ENCODE data around the gene PDXK. TPM values are rescaled to one million over a fixed set of nuclear protein-coding genes. Genes with fewer than 3 reads are reported as not detected.

The PDXK gene
- total RNA-seq, 2 donors from 2014 or later, result 155 to 188 TPM

DNA sequence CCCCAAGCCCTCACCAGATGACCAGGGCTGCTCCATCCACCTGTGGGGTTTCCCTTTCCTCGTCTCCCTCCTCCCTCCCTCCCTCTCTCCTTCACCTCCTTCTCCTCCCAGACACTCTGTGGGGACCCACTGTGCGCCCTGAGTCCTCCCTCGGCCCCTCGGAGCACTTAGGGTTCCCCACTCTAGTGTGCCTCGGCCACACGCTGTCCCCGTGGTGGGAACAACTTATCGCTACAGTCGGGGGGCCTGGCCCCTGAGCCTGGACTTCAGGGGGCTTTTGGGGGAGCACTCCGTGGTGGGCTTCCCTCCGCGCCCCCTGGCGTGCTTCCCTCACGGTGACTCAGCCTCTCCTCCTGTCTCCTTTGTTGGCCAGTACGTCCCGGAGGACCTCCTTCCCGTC, 29.7 kb downstream of the PDXK start:
- no peak overlapping the region for H3K4me3 ChIP-seq
- H3K9ac ChIP-seq (ENCODE audit: low read depth in 2 of 2, low read length in 2 of 2), result no peak overlapping the region
- intact Hi-C loops (cut with DNase I), result no loop called here
- DNase-seq, result no peak
- H3K27ac ChIP-seq, result no peak overlapping the region
- peaks cover 4% of the 10 kb centered on the region for H3K36me3 ChIP-seq
- H3K9me3 ChIP-seq, result no peaks in the 10 kb centered on the region
- no peaks in the 10 kb centered on the region for H3K4me1 ChIP-seq
- H3K27me3 ChIP-seq, result no peaks in the 10 kb centered on the region
- TF ChIP-seq, protein P1, sequence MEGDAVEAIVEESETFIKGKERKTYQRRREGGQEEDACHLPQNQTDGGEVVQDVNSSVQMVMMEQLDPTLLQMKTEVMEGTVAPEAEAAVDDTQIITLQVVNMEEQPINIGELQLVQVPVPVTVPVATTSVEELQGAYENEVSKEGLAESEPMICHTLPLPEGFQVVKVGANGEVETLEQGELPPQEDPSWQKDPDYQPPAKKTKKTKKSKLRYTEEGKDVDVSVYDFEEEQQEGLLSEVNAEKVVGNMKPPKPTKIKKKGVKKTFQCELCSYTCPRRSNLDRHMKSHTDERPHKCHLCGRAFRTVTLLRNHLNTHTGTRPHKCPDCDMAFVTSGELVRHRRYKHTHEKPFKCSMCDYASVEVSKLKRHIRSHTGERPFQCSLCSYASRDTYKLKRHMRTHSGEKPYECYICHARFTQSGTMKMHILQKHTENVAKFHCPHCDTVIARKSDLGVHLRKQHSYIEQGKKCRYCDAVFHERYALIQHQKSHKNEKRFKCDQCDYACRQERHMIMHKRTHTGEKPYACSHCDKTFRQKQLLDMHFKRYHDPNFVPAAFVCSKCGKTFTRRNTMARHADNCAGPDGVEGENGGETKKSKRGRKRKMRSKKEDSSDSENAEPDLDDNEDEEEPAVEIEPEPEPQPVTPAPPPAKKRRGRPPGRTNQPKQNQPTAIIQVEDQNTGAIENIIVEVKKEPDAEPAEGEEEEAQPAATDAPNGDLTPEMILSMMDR (IDR thresholded peaks at IDR 0.05), result no peak

DNA sequence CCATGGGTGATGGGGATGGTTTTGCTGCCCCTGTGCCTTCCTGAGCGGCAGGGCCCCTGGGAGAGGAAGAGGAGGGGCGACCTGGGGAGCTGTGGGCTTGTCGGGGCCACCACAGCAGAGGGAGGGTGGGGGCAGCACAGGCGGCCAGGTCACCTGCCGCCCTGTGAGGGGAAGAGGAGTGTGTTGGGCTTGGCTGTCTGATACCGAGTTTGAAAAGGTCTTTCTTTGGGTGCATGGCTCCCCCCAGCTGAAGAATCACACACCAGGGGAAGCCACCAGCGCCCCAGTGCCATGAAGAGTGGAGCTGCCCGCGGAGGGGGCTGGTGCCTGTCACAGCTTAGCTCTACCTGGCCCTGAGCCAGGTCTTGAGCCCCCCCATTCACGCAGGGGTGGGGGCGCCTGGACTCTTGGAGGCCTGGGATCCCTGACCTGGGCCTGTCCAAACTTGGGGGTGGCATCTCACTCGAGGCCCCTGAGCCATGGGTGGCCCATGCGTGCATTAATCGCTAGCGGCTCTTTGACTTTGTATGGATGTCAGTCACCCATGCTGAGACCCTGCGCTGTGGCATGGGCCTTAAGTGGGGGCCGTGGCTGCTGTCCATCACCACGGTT, 30.8 kb downstream of the PDXK start:
- H3K27me3 ChIP-seq, result no peaks in the 10 kb centered on the region

GRCh38 chr21:43750339-43751033, 31.6 kb downstream of the PDXK start:
- H3K4me3 ChIP-seq, result no peak overlapping the region
- H3K27me3 ChIP-seq, result no peaks in the 10 kb centered on the region
- no peak for DNase-seq
- no peak overlapping the region for H3K9ac ChIP-seq (ENCODE audit: low read depth in 2 of 2, low read length in 2 of 2)
- no peaks in the 10 kb centered on the region for H3K4me1 ChIP-seq
- no peak overlapping the region for H3K27ac ChIP-seq
- H3K36me3 ChIP-seq, result peaks cover 10% of the 10 kb centered on the region
- TF ChIP-seq, protein P1 (IDR thresholded peaks at IDR 0.05), result no peak
- intact Hi-C loops (cut with DNase I), result no loop called here
- no peaks in the 10 kb centered on the region for H3K9me3 ChIP-seq

More for the DNA sequence above, 30.8 kb downstream of the PDXK start:
- H3K36me3 ChIP-seq, result peaks cover 9% of the 10 kb centered on the region
- no peak overlapping the region for H3K27ac ChIP-seq
- no peak overlapping the region for H3K4me3 ChIP-seq
- no peak overlapping the region for H3K9ac ChIP-seq (ENCODE audit: low read depth in 2 of 2, low read length in 2 of 2)
- TF ChIP-seq, protein P1 (IDR thresholded peaks at IDR 0.05), result no peak
- H3K4me1 ChIP-seq, result no peaks in the 10 kb centered on the region
- H3K9me3 ChIP-seq, result no peaks in the 10 kb centered on the region
- no peak for DNase-seq
- intact Hi-C loops (cut with DNase I), result no loop called here

DNA sequence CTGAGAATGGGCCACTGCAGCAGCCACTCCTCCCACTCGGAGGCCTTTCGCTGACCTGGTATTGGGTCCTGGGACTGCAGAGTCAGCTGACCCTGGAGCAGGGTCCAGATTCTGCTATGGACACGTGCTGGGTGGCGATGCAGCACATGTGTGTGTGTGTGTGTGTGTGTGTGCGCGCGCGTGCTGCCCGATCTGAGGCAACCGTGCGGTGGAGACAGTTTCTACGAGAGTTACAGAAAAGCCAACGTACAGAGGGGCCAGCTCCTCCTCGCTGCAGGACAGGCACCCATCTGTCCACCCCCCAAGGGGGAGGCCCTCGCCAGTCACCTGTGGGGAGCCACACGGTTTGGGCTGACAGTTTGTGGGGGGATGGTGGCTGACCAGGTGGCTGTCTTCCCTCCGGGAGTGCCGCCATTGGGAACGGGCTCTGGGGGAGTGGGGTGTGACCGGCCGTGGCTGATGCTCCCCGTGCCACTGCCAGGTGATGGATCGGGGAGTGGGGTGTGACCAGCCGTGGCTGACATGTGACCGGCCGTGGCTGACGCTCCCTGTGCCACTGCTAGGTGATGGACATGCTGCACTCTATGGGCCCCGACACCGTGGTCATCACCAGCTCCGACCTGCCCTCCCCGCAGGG, 33.1 kb downstream of the PDXK start:
- no peaks in the 10 kb centered on the region for H3K4me1 ChIP-seq
- no peaks in the 10 kb centered on the region for H3K9me3 ChIP-seq
- DNase-seq, result no peak
- intact Hi-C loops (cut with DNase I), result no loop called here
- H3K4me3 ChIP-seq, result no peak overlapping the region
- peaks cover 24% of the 10 kb centered on the region for H3K36me3 ChIP-seq
- no peaks in the 10 kb centered on the region for H3K27me3 ChIP-seq
- H3K27ac ChIP-seq, result no peak overlapping the region
- no peak overlapping the region for H3K9ac ChIP-seq (ENCODE audit: low read depth in 2 of 2, low read length in 2 of 2)
- TF ChIP-seq, protein P1 (IDR thresholded peaks at IDR 0.05), result no peak

DNA sequence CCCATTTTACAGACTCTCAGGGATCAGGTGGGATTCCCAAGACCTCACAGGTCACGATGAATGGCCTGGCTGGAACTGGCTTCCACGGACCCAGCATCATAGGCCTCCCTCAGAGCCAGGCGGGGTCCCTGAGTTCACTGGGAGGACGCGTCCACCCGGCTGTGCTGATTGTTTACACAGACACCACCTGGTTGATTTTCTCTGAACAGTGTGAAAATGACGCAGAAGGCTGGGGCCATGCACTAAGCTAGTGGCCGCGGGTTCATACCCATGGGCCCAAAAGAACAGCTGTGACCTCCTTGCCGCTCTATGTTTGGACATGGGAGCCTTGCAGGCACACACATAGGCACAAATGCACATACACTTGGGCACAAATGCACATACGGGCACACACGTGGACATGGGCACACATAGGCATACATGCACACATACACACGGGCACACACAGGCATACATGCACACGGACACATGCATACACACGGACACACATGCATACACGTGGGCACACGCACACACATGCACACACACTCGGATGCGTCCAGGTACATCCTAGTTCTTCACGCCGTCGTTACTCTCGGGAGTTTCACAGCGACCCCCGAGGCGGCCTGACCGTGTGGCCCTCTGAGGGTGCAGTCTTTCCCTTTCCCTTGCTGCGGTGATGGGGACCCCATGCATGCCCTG, 34.0 kb downstream of the PDXK start:
- no peaks in the 10 kb centered on the region for H3K27me3 ChIP-seq
- TF ChIP-seq, protein P1 (IDR thresholded peaks at IDR 0.05), result no peak
- H3K27ac ChIP-seq, result no peak overlapping the region
- no peak for DNase-seq
- peaks cover 26% of the 10 kb centered on the region for H3K36me3 ChIP-seq
- H3K9me3 ChIP-seq, result no peaks in the 10 kb centered on the region
- no peak overlapping the region for H3K9ac ChIP-seq (ENCODE audit: low read depth in 2 of 2, low read length in 2 of 2)
- no peak overlapping the region for H3K4me3 ChIP-seq
- intact Hi-C loops (cut with DNase I), result no loop called here
- no peaks in the 10 kb centered on the region for H3K4me1 ChIP-seq

All from colonic mucosa (tissue), 4 donors.